HG03064 (cell line): ENCODE measurements around the gene CCDC7.
"Not testable (repeated sequence)": the region's sequence is repeated elsewhere in the genome, so short reads cannot be mapped to it uniquely, and the experiment has no call there.

Experiments
- ATAC-seq: cut with Tn5 transposase; IDR thresholded peaks from one replicate; pipeline ENCODE4 v1.9.1; 2021; ENCODE audit warnings: low read depth; ENCODE audit not compliant: unreplicated experiment

The CCDC7 gene

DNA sequence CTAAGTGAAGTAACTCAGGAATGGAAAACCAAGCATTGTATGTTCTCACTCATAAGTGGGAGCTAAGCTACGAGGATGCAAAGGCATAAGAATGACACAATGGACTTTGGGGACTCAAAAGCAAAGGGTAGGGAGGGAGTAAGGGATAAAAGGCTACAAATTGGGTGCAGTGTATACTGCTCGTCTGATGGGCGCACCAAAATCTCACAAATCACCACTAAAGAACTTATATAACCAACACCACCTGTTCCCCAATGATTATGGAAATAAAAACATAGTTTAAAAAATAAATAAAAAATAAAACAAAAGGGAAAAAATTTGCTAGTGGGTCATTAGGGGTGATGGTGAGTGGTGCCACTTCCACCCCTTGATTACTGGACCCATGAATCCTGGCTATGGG is 351.5 kb downstream of the CCDC7 start:
- ATAC-seq = not testable (repeated sequence)

DNA sequence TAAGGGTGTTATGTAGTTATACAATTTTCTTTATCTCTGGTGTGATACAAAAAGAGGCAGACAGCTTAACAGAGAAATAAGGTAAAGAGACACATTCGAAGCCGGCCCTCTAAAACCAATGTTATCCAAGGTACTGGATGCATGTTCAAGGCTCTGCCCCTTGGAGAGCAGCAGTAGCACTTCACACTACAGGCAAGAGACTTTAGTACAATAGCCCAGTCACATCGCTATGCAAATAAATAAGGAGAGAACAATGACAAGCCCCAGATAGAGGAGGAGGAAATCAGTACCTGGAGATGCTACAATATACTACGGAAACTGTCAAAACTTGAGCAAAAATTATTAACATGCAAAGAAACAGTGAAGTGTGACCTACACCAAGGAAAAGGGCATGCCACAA is 401.0 kb downstream of the CCDC7 start:
- ATAC-seq = no peak

DNA sequence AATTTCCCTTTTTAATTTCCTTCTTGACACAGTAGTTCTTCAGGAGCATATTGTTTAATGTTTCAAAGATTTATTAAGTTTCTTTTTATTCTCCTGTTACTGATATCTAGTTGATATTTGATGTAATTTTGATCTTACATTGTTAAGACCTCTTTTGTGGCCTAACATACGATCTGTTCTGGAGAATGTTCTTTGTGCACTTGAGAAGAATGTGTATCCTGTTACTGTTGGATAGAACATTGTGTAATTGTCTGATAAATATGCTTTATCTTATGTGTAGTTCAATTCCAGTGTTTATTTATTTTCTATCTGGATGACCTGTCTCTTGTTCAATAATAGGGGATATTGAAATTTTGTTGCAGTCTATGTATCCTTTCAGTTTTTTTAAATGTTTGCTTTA is 405.4 kb downstream of the CCDC7 start:
- ATAC-seq = no peak

DNA sequence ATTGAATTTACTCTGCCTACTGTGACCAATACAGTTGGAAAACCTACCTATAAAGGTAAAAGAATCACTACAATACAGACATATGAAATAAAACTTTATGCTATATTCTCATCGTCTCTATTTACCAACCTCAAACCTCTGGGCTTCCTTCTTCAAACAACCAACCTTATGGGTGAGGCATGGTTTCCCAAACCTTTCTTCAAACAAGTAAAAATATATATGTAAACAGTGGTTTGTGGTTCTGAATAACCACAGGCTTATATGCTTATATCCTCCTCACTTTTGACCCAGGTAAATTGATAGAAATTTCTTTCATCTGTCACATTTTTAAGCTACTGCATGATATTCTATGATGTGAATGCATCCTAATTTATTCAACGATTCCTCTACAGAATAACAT is 408.5 kb downstream of the CCDC7 start:
- ATAC-seq = no peak

DNA sequence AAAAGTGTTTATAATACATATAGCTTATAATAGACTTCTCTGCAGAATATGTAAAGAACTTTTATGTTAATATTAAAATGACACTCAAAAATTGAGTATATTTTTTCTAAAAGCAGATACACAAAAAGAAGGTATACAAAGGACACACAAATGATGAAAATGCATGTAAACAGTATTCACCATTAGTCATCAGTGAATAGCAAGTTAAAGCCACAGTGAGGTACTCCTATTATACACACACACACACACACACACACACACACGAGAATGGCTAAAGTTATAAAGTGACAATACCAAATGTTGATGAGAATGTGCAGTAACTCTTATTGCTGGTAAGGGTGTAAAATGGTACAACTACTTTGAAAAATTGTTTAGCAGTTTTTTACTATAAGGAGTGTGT is 419.2 kb downstream of the CCDC7 start:
- no peak for ATAC-seq

DNA sequence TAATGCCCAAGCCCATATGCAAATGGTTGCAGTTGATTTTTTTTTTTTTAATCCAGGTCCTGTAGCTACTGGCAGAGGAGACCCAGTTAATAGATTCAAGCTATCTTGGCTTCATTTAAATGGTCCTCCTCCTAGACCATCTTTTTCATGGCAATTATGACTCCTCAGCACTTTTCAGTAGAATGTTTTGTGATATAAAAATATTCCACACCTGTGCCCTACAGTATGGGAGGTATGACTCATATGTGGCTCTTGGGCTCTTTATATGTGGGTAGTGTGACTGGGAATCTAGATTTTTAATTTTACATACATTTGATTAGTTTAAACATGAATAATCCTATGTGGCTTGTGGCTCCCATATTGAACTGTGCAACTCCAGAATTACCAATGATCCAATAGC is 432.0 kb downstream of the CCDC7 start:
- ATAC-seq = no peak

DNA sequence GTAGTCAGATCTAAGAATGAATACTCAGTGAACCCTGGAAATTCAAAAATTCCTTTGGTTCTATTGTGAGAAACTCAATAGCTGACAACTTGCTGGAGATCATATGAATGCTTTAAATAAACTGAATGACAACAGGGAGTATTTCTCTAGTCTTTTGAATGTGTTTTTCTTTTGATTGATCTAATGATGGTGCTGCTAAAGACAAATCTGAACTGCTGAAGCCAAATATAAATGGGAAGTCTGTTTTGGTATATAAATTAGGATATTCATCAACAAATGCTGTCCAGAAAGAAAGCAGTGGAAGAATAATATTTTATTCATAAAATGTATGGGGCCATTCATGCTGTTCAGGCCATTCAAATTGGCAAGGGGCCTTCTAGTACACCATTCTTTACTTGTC is 432.7 kb downstream of the CCDC7 start:
- ATAC-seq = no peak

DNA sequence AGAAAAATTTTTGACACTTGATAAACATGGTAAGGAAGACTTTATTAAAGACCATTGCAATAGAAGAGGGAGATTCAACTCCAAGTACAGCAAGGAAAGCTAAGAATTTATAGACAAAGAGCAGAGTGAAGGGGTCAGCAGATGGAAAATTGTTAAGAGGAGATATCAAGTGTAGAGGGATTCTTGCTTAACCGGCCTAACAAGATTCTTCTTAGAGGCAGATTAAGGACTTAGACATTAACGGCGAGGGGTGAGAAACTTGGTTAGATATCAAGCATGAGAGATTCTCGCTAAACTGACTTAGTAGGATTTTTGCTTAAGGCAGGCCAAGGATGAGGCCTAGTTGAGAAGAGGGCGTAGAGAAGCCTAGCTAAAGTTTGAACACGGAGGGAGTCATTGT is 436.1 kb downstream of the CCDC7 start:
- ATAC-seq = no peak

DNA sequence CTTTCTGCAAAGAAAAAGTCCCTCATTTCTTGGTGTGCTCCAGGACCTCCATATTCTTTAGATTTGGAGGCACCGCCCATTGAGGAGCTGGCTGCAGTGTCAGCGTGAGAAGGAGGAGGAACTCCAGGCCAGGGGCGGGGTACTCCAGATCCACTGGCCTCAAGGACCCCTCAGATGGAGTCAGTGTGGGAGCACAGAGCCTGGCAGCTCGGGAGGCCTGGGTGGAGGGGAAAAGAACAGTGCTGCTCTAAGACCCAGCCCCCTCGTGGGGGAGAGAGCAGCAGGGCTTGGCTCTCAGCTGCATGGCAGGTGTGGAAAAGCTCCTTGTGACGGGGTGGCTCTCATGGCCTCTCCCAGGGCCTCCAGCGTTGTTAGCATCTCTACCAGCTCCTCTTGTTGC is 441.5 kb downstream of the CCDC7 start:
- ATAC-seq = no peak

DNA sequence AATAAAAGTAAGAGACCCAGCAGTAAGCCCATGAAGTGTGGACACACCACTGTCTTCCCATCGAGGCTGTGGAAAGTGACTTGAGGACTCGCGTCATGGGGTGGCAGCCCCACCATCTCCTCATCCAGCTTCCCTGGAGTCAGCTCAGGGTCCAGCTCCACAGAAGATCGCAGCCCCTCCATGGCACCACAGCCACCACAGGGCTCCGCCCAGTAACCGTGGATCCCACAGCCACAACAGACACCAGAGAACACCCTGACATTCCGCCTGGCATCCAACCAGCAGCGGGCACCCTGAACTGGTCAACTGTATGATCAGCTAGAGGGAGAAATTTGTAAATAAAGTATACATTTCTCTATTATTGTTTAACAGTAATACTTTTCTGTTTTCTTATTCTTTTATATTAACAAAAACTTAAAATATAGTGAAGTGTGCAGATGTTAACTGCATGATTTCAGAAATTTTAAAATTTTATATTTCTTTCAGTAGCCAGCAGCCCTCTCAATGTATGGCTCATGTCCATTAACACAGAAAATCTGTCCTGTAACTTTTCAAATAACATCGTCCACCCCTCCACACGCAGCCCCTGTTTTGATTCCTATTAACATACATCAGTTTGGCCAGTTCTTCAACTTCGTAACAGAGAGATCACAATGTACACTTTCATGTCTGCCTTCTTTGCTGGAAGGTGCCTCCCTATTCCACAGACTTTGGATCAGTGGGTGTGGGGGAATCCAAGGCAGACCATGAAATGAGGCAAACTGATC is 442.4 kb downstream of the CCDC7 start:
- no peak for ATAC-seq

DNA sequence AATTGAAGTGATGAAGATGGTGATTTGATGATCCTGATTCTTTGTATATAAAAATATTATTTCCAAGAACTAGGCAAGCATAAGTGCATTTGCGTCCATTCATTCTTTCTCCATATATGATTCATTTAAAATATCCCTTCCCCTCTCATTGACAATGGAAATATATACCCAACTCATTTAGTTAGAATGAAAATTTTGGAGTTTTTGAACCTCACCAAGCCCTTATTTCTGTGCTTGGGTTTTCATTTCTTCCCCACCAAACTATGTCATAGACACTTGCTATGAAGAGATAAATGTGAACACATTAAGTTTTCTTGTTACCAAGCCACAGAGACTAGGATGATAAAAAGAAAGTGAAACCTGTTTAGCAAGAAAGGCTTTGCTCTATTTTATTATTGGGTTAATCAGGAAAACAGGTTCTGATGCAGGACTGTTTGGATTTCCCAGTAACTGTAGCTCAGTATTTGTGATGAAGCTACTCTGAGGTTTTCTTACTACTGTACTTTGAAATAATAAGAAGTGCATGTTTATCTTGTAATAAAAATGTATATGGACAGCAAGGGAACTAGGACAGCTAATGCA is 443.8 kb downstream of the CCDC7 start:
- no peak for ATAC-seq

DNA sequence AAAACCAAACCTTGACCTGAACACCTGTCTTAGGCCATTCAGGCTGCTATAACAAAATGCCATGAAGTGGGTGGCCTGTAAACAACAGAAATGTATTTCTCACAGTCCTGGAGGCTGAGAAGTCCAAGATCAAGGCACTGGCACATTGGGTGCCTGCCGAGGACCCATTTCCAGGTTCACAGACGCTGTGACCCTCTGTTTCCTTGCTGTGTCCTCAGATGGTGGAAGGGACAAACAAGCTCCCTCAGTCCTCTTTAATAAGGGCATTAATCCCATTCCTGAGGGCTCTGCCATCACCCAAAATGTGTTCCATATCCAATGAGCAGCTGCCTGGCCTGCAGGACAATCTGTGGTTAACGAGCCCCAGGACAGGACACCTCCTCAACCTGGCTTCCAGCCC is 444.5 kb downstream of the CCDC7 start:
- ATAC-seq = no peak

DNA sequence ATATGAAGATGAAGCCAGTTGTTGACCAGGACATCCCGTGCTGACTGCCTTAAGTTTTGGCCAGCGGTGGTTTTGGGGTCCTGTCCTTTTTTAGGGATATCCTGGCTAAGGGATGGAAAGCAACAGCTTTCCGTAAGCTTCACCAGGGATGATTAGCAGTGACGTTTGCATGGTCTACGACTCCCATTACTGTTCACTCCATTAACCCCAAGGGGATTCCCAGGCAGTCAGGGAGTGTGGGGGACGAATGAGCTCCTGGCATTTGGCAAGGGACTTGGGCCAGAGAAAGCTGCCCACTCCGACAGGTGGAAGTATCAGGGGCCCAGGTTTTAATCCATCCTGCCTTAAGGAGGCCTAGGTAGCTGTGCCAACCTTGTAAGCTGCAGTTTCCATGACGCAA is 445.3 kb downstream of the CCDC7 start:
- no peak for ATAC-seq

DNA sequence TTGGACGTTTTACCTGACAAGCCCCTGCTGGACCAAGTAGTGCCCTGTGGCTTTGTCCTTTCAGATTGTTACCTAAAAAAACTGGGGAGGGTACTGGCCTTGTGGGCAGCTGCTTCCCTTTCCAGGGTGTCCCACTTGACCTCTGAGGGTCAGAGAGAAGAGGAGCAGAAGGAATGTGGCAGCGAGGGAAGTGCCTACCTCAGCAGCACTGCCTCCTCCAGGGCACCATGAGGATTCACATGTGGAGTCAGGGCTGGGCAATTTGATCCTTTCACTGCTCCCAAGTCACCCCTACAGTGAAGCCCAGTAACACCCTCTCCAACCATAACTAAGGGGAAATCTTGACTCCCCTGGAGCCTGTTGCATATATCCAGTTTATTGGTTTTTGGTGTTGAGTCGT is 447.5 kb downstream of the CCDC7 start:
- ATAC-seq = no peak

DNA sequence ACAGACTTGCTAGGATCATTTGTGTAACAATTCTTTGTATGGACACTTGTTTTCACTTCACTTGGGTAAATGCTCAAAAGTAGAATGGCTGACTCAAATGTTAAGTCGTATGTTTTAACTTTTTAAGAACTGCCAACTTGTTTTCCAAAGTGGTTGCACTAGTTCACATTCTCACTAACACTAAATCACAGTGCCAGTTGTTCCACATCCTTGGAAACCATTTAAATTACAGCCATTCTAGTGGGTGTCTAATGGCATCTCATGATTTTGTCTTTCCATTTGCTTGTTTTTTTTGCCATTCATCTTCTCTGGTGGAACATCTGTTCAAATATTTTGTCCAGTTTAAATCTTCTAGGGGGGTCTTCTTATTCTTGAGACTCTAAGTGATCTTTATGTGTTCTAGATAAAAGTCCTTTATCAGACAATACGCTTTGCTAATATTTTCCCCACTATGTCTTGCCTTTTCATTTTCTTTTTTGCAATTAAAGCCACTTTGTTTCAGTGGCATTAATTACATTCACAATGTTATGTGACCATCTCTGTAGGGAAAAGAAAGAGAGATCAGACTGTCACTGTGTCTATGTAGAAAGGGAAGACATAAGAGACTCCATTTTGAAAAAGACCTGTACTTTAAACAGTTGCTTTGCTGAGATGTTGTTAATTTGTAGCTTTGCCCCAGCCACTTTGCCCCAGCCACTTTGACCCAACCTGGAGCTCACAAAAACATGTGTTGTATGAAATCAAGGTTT is 448.1 kb downstream of the CCDC7 start:
- no peak for ATAC-seq

DNA sequence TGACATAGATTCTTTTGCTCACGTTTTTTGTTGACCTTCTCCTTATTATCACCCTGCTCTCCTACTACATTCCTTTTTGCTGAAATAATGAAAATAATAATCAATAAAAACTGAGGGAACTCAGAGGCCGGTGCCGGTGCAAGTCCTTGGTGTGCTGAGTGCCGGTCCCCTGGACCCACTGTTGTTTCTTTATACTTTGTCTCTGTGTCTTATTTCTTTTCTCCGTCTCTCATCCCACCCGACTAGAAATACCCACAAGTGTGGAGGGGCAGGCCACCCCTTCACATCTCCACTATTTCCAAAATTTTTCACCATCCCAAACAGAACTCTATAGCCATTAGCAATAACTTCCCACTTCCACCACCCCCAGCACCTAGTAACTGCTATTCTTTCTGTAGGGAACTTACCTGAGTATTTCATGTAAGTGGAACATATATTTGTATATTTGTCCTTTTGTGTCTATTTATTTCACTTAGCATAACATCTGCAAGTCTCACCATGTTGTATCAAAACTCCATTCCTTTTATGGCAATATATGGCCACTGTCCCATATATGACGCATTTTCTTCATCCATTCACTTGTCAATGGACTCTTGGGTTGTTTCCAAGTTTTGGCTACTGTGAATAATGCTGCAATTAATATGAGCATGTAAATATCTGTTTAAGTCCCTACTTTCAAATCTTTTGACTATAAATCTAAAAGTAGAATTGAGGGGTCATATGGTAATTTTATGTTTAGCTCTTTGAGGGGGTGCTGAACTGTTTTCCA is 449.4 kb downstream of the CCDC7 start:
- ATAC-seq = not testable (repeated sequence)

DNA sequence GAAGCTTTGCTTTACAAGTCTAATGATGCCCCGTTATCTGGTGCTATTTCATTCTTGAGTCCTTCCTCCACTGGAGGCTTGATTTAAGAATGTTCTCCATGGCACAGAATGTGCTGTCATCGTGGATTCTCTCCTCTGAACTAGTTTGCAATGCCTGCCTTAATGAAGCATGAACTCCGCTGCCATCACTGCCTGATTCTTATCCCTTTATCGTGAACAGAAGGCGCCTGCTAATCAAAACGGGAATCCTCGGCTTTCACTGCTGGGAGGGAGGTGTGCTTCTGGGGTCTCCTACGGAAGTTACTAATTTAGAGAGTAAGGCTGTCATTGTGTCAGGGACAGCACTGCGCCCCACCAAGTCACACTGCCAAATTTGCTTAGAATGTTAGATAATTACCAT is 455.9 kb downstream of the CCDC7 start:
- no peak for ATAC-seq

DNA sequence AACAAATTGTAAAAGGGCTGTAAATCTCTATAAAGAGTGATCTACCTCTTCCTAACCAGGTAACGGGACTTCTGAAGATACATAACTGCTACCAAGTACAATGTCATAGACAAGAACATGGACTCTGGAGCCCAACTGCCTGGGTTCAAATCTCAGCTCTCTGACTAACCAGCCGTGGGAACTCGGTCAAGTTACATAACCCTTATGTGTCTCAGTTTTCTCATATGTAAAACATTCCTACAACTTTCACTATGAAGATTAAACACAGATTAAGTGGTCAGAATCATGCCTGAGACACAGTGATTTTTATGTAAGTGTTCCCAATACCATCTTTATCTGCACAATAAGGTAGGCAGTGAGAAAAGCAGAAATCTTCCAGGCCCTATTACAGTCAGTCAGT is 459.5 kb downstream of the CCDC7 start:
- ATAC-seq = no peak

DNA sequence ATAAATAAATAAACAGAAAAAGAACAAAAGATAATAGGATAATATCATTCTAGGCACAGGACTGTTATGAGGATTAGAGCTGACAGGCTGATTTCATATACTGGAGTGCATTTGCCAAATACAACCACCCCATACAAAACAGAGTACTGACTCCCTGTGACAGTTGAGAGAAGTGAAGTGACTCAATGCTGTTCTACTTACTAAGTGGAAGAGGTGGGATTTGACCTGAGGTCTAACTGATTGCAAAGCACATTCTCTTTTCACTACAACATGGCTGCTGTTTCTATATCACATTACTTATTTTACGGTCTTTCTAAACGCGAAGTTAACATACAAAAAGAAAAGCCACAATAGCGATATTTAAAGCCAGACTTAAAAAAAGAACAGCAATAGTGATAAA is 460.7 kb downstream of the CCDC7 start:
- no peak for ATAC-seq

DNA sequence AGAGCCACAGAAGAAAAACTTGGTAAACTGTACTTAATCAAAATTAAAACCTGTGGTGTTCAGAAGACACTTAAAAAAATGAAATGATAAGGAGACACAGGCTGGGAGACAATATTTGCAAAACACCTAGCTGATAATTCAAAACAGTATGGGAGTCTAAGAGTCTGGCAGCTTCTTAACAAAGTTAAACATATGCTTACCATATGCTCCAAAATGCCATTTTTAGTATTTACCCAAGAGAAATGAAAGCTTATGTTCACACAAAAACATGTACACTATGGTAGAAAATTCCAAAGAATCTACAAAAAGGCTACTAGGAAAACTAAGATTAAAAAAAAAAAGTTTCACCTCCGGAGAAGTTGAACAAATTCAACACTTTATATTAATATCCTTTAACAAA is 463.5 kb downstream of the CCDC7 start:
- no peak for ATAC-seq

DNA sequence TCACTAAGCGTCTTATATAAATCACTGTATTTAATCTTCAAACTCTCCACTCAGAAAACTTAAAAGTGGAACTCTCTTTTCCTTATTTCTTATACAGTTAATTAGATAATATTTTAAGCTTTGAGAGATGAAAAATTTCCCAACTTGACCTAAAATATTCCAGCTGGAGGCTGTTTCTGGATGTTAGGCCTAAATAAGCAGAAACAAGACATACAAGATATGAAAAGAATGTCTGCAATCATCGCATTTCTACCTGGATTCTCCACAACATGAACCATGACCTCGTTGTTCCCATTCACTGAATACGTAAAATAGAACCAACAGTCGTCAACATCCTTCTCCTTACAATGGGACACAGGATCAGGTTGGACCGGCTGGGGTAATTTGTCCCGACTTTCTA is 464.0 kb downstream of the CCDC7 start:
- not testable (repeated sequence) for ATAC-seq
